Measurements from ENCODE around the gene CCT8L2.
"Not testable (repeated sequence)": the region's sequence is repeated elsewhere in the genome, so short reads cannot be mapped to it uniquely, and the experiment has no call there.

GRCh38 chr22:16558376-16558945 lies 34.1 kb downstream of the CCT8L2 start:
- not testable (repeated sequence) for TF ChIP-seq POLR2AphosphoS5, CTCF (IDR thresholded peaks at IDR 0.05)

Measured in esophagus muscularis mucosa (tissue), 3 donors.